Measurements from ENCODE around the gene CD79A. TPM values are rescaled to one million over a fixed set of nuclear protein-coding genes. Genes with fewer than 3 reads are reported as not detected.

The CD79A gene
- total and polyA plus RNA-seq, 8 donors, result 1.5 to 18.7 (median 3.2) TPM; not detected in 3

DNA sequence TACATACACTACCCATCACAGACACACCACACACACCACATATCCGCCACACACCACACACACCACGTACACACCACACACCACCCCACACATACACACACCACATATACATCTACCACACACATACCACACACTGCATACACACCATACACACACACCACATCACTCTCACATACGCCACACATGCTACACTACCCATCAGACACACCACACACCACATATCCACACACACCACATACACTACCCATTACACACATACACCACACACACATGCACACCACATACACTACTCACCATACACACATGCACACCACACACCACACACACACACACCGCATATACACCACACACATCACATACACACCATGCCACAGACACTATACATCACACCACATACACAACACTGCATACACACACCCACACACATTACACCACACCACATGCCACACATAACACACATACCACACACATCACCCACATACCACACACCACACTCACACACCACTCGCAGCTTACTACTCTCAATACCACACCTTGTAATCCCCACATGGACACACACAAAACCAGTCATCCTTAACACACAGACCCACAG, 41.7 kb downstream of the CD79A start:
- Histone ChIP-seq H3K27me3 (peaks cover 14 to 98% (median 80%) of the 10 kb centered on the region in 3 donors), H3K36me3 (no peaks in the 10 kb centered on the region), H3K9me3 (no peaks in the 10 kb centered on the region), H3K4me1 (peaks cover 0 to 17% (median 14%) of the 10 kb centered on the region in 4 donors), H3K4me3 (no peak overlapping the region), H3K27ac (no peak overlapping the region)
- intact Hi-C loops (cut with DNase I; ENCODE audit: low total_unique reads), result no loop called here
- TF ChIP-seq EP300 (IDR thresholded peaks at IDR 0.05), result no peak
- no peak for TF ChIP-seq CTCF (IDR thresholded peaks at IDR 0.05)
- TF ChIP-seq POLR2AphosphoS5 (IDR thresholded peaks at IDR 0.05), result no peak
- no peak for TF ChIP-seq POLR2A (IDR thresholded peaks at IDR 0.05)
- no peak for DNase-seq
- 86 to 95% (median 93%) methylated on average over 5 of the region's 5 CpGs for WGBS, 5 donors

DNA sequence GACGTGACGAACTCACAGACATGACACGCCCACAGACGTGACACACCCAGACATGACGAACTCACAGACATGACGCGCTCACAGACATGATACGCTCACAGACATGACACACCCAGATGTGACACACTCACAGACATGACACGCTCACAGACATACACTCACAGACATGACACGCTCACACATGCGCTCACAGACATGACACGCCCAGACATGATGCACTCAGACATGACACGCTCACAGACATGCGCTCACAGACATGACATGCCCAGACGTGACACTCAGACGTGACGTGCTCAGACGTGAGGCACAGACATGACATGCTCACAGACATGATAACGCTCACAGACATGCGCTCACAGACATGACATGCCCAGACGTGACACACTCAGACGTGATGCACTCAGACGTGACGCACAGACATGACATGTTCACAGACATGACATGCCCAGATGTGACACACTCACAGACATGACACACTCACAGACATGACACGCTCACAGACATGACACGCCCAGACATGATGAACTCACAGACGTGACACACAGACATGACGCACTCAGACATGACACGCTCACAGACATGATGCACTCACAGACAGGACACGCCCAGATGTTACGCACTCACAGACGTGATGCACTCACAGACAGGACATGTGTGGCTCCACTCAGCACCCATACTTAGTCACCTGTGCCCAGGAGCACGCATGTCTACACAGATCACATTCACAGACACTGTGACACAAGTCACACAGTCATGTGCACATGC, 43.1 kb downstream of the CD79A start:
- Histone ChIP-seq H3K4me1 (peaks cover 0 to 14% (median 8%) of the 10 kb centered on the region in 4 donors), H3K27me3 (peaks cover 14 to 99% (median 80%) of the 10 kb centered on the region in 3 donors), H3K4me3 (no peak overlapping the region), H3K9me3 (no peaks in the 10 kb centered on the region), H3K36me3 (no peaks in the 10 kb centered on the region), H3K27ac (no peak overlapping the region)
- 82 to 91% (median 87%) methylated on average over 29 to 33 of the region's 33 CpGs for WGBS, 5 donors
- intact Hi-C loops (cut with DNase I; ENCODE audit: low total_unique reads), result no loop called here
- TF ChIP-seq POLR2AphosphoS5 (IDR thresholded peaks at IDR 0.05), result no peak
- TF ChIP-seq EP300 (IDR thresholded peaks at IDR 0.05), result no peak
- no peak for TF ChIP-seq CTCF (IDR thresholded peaks at IDR 0.05)
- TF ChIP-seq POLR2A (IDR thresholded peaks at IDR 0.05), result no peak
- no peak for DNase-seq

DNA sequence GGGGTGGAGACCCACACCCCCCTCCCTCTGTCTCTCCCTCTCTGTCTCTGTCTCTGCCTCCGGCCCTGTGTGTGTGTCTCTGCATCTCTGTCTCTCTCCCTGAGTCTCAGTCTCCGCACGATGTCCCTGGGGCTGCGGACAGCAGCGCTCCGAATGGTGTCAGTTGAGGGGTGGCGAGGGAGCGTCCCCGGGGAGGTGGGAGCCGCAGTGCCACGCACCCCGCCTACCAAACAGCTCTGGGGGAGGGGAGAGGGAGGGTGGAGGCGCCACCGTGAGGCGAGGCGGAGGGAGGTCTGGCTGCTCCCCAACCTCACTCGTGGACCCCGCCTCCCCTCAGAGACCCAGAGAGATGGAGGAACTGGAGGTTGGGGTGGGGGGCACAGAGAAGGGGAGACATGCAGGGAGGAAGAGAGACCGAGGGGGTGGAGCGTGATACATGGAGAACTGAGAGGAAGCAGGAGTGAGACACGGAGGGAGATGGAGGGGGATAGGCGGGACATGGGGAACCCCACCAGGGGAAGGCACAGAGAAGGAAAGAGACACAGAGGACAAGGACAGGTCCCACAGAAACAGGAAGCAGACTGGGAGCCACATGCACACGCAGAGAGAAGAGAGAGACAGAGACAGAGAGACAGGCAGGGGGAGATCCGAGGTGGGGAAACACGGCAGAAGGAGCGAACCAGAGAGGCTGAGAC, 44.0 kb downstream of the CD79A start:
- H3K9me3 ChIP-seq, result no peaks in the 10 kb centered on the region
- intact Hi-C loops (cut with DNase I; ENCODE audit: low total_unique reads), result no loop called here
- peaks cover 14 to 99% (median 78%) of the 10 kb centered on the region in 3 donors for H3K27me3 ChIP-seq
- 8 to 16% (median 14%) methylated on average over 19 to 26 of the region's 26 CpGs for WGBS, 5 donors
- DNase-seq, result no peak
- no peak overlapping the region for H3K27ac ChIP-seq
- TF ChIP-seq POLR2AphosphoS5 (IDR thresholded peaks at IDR 0.05) (no peak), EP300 (IDR thresholded peaks at IDR 0.05) (no peak), POLR2A (IDR thresholded peaks at IDR 0.05) (no peak), CTCF (IDR thresholded peaks at IDR 0.05) (no peak)
- peaks cover 0 to 6% (median 2%) of the 10 kb centered on the region in 4 donors for H3K4me1 ChIP-seq
- H3K36me3 ChIP-seq, result no peaks in the 10 kb centered on the region
- no peak overlapping the region for H3K4me3 ChIP-seq
